ENCODE measurements around the gene IFNGR2.
"Not testable (repeated sequence)": the region's sequence is repeated elsewhere in the genome, so short reads cannot be mapped to it uniquely, and the experiment has no call there.

IFNGR2 gene

DNA sequence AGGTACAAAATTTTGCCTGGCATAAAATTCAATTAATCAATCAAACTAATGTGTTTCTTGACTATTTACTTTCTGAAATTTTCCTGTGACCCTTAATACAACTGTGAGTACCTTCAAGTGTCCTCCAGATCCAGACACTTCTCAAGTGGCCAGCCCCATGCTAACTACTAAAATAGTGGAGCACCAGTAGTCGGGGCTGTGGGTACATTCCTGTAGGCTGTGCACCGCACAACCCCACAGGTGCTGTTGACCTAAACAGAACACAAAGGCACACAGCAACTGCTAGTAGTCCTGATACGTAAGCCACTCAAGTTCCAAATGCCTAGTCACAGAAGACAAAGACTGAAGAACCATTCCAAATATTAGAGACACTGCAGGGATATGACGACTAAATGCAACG lies 40.0 kb downstream of the IFNGR2 start:
- no peak for DNase-seq

DNA sequence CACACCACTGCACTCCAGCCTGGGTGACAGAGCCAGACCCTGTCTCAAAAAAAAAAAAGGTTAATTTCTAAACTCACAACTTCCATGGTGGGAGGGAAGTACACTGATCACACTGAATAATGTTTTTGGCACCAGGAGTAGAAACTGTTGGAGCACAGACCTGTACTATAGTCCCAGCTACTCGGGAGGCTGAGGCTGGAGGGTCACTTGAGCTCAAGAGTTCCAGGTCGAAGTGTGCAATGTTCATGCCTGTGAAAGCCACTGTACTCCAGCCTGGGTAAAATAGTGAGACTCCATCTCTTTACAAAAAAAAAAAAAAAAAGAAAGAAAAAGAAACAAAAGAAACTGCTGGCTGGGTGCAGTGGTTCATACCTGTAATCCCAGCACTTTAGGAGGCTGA lies 41.3 kb downstream of the IFNGR2 start:
- DNase-seq = no peak

DNA sequence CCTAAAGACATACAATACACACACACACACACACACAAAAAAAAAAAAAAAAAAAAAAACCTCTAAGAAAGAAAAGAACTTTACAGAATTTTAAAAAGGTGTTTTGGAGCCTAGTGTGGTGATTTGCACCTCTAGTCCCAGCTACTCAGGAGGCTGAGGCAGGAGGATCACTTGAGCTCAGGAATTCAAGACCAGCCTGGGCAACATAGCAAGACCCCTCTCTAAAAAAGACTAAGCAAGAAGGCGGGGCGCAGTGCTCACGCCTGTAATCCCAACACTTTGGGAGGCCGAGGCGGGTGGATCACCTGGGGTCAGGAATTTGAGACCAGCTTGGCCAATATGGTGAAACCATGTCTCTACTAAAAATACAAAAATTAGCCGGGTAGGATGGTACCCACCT lies 43.4 kb downstream of the IFNGR2 start:
- not testable (repeated sequence) for DNase-seq

DNA sequence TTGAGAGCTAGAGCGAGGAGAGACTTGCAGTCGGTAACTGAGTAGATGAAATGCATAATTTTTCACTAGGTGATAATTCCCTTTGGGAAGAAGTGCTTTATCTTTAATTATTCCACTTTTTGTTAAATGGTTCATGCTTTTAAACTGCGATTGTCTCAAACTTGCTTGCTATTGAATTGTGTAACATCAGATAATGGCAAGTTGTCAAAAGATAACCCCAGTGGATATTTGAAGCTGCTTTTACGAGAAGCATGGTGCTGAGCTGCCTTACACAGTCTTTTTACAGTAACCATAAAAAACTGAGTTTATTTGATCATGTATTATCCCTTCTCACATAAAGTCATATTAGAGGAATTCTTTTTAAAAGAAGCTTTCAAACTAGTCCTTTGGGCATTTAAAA lies 46.4 kb downstream of the IFNGR2 start:
- no peak for DNase-seq

DNA sequence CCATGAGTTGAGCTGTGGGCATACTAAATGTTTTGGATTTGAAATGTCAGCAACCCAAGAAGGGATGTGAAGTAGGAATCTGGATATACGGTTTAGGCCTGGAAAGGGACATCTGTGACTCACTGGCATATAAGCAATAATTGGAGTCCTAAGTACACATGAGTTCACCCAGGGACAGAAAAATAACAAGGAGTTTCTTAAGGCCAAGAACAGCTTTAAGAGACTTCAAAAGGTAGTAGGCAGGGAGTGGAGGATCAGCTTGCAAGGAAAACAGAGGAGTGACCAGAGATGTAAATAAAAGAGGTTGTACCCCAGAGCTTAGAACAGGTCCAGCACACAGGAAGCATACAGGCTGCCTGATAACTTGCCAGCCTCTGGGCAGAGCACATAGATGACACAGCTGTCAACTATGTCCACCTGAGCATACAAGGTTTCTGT lies 48.4 kb downstream of the IFNGR2 start:
- DNase-seq = no peak

DNA sequence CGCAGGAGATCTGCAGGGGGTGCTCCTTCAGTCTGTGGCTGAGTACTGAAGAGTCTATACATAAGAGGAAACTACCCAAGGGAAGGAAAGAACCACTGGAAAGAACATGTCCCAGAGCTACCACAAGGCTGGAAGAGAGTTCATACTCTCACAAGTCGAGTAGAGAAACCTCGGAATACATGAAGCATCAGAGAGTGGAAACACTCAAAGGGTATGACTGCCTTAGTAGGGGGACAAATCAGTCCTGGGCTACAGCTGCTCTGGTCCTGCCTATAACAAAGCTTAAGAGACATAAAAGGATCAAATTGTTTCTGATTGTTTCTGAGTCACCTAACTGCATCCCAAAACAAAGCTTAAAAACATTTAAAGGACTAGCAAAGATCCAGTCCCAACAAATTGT lies 49.1 kb downstream of the IFNGR2 start:
- no peak for DNase-seq

DNA sequence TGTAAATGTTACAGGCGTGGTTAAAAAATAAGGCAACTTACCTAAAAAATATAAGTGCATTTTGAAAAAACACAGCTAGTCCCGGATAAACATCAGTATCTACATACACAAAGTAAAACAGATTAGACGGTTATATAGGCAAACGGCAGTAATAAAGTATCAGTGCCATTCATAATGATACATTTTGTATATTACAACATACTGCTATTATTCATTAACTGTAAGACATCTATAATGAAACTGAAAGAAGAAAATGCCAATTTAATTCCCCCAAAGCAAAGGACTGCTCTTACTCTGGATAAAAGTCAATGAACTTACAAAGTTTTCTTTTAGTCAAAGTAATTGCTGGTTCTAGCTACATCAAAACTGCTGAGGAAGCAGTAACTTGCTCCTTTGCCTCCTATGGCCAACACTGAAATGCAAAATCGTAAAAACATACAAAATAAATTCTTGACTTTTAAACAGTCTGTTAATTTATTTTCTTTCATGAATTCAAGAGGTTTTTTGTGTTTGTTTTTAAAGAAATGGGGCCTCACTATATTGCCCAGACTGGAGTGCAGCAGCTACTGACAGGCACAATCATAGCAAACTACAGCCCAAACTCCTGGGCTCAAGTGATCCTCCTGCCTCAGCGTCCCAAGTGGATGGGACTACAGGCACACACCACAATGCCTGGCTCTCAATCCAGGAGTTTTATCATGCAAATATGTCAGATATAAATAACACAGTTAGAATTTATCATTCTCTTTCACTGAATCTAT lies 52.7 kb downstream of the IFNGR2 start:
- DNase-seq = no peak

DNA sequence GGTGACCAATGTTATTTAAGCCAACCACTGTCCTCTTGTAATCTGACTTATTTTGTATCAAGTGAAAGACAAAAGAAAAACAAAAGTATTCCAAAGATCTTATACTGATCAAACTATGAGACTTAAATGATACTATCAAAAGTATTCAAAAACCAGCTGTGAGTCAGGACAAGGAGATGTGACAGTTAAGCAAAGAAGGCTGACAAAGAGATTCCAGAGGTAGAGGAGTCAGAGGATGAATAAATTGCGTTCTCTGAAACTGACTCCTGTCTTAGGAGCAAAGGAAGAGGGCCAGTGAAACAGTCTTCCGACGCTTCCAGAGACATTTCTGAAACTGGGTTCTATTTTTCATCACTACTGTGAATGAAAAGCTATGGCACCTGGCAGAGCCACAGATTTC lies 55.6 kb downstream of the IFNGR2 start:
- no peak for DNase-seq

DNA sequence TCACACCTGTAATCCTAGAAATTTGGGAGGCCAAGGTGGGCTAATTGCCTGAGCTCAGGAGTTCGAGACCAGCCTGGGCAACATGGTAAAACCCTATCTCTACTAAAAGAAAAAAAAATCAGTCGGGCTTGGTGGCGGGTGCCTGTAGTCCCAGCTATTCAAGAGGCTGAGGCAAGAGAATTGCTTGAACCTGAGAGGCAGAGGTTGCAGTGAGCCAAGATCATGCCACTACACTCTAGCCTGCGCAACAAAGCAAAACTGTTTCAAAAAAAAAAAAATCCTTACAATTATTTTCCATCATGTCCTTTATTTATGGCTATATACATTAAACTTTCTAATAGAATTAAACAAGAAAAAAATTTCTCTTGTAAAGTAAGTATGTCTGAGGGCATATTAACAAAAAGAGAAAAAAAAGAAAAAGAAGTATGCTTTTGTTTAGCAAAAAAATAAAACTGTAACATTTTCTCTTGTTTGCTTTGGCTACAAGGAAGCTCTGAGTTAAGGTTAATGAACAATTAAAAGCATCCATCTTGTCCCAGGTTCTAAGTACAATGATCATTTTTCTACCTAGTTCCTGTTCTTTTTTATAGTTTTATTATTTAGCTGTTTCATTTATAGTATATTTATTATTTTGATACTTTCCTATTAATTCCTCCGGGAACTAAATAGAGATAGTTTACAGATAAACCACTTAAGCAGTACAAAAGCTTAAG lies 58.5 kb downstream of the IFNGR2 start:
- no peak for DNase-seq

DNA sequence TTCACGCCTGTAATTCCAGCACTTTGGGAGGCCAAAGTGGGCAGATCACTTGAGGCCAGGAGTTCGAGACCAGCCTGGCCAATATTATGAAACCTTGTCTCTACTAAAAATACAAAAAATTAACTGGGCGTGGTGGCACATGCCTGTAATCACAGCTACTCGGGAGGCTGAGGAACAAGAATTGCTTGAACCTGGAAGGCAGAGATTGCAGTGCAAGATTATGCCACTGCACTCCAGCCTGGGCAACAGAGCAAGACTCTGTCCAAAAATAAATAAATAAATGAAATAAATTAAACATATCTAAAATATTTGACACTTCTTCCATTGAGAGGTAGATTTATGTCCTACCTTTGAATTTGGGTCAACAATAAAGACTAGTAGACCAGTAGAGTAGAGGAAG lies 66.0 kb downstream of the IFNGR2 start:
- DNase-seq = not testable (repeated sequence)

DNA sequence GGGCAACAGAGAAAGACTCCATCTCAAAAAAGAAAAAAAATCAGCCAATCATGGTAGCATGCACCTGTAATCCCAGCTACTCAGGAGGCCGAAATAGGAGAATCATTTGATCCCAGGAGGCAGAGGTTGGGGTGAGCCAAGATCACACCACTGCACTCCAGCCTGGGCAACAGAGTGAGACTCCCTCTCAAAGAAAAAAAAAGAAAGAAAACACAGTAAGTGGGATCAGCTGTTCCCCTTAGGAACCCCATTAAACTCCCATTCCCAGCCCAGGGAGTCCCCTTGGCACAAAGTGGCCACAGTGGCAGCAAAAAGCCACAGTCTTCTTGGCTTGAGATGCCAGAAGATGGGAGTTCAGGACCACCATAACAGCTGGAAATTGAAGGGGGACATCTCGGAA lies 67.5 kb downstream of the IFNGR2 start:
- no peak for DNase-seq

DNA sequence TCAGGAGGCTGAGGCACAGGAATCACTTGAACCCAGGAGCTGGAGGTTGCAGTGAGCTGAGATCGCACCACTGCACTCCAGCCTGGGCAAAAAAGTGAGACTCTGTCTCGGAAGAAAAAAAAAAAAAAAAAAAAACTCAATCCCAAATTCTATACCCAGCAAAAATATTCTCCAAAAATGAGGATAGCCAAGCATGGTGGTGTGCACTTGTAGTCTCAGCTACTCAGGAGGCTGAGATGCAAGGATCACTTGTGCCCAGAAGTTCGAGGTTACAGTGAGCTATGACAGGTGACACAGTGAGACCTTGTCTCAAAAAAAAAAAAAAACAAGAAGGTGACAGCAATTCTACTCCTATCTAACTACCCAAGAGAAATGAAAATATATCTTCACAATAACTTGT lies 70.1 kb downstream of the IFNGR2 start:
- DNase-seq = no peak

DNA sequence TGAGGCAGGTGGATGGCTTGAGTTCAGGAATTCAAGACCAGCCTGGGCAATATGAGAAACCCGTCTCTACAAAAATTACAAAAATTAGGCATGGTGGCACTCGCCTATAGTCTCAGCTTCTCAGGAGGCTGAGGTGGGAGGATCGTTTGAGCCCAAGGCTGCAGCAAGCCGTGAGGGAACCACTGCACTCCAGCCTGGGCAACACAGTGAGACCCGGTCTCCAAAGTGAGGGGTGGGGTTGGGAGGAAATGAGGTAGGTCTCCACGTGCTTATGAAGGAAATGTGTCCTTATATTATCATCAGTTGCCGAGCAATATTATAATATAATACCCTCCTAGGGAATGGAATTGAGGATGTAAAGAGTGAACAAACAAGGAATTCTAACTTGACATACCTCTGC lies 73.9 kb downstream of the IFNGR2 start:
- DNase-seq = no peak

DNA sequence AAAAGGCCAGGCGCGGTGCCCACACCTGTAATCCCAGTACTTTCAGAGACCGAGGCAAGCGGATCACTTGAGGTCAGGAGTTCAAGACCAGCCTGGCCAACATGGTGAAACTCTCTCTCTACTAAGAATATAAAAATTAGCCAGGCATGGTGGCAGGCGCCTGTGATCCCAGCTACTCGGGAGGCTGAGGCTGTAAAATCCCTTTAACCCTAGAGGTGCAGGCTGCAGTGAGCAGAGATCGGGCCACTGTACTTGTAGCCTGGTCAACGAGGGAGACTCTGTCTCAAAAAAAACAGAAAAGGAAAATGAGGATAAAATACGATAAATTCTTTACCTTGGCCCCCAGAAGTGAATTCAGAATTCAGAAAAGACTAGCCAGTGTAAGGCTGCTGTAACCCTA lies 75.0 kb downstream of the IFNGR2 start:
- DNase-seq = no peak

DNA sequence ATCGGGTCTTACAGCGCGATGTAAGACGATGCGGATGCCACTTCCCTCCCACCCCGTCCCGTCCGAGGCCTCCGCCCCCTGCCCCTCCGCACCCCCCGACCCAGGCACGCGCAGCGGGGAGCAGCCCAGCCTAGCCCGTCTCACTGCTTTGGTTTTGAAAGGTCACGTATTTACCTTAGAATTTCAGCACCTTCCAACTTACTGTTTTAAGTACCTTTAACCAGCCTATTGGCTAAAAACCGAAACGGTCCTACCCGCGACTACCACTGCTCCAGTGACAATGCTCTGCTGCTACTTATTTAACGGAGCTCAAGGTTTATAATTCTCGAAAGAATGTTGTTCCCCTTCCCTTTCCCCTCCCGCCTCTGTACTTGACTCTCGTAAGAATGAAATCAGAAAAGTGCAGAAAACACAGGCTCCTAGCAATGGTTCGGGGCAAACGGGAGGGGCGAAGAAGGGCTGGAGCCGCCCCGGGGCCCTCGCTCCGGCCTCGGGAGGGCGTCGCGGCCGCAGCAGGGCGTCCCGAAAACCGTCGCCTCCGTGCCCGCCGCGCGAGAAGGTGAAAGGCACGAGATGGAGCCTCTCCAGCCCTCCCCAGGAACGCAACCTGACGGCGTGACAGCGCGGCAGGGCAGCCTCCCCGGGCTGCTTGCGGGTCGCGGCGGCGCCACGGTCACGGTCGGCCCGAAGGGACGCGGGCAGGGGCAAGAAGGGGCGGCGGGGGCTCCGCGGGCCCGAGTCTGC lies 75.9 kb downstream of the IFNGR2 start:
- DNase-seq = peak in 1 of 2 experiments; percentile 13

DNA sequence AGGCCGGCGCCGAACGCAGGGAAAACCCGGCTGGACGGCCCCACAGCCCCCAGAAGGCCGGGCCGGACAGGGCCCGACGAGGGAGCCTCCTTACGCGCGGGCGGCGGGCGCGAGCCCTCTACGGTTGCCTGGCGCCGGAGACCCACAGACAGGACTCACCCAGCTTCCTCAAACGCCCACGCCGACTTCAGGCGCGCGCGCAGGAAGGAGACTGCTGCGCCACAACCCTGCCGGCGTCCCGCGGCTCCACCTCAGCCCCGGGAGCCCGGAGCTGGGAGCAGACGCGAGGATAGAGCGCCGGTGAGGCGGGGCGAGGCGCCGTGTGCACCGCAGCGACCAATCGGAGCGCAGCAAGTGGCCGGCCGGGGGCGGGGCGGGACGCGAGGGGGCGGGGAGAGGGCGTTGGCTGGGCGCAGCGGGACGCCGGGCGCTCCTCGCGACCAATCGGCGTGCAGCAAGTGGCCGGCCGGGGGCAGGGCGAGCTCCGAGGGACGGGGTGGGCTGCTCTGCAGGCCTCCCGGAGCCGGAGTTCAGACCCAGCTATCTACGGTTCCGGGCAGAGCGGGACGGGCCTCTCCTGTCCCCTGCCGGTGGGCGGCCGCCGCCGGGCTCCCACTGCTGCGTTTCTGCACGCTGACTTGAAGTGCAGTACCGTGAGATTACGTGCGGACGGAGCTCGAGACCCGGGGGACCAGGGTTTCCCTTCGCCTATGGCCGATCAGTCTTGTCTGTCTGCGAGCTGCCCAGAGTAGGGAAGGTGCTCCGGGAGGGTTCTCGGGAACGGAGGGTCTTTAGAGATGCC lies 76.7 kb downstream of the IFNGR2 start, which contains the start of gene TMEM50B:
Gene TMEM50B, minus strand, starts transcription at position 296 of the 802 bp plus-strand sequence. CDS start 11,089 bp downstream, outside the sequence.
- peak; percentile 73 to 82 for DNase-seq

DNA sequence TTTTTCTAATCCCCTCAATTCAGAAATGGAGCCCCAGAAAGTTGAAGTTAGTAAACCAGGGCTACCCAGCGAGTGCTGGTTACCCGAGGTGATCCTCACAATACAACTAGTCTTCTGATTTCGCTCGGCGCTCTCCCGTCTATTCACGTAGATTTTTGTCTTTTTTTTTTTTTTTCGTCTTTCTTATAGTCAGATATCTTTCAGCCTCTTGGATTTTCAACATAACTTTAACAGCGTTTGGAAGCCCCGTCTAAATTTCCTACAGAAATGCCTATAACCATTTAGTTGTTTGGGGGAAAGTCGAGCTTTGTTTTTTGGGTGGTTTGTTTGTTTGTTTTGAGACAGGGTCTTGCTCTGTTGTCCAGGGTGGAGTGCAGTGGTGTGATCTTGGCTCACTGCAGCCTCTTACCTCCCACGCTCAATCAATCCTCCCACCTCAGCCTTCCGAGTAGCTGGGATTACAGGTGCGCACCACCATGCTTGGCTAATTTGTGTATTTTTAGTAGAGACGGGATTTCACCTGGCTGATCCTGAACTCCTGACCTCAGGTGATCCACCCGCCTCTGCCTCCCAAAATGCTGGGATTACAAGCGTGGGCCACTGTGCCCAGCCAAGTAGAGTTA lies 77.4 kb downstream of the IFNGR2 start:
- no peak for DNase-seq

DNA sequence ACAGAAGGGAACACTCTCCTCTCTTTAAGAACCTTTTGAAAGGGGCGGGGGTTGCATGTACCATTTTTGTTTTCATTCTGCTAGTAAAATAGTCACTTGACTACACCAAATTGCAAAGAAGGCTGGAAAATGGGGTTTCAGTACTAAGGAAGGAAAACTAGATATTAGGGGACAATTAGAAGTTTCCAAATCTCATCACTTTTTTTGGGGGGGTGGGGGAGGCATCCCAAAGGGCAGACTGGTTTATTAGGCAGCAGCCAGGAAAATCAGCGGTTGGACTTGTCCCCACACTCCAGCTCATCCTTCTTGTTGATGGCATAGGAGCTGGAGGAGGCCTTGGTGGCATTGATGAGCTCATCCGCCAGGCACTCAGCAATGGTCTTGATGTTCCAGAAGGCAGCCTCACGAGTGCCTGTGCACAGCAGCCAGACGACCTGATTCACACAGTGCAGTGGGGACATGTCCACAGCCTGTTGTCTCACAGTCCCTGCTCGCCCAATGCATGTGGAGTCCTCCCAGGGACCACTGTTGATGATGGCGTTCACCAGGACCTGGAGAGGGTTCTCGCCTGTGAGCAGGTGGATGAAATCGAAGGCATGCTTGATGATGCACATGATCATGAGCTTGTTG lies 78.2 kb downstream of the IFNGR2 start:
- no peak for DNase-seq

Data from SW 1271 (cell line).